K562 (cell line): Measurements from ENCODE around the gene NMT1. TPM values are rescaled to one million over a fixed set of nuclear protein-coding genes. Genes with fewer than 3 reads are reported as not detected.

Experiments used
- ATF6 ChIP-seq: sonication (generic); formaldehyde crosslinking; IDR thresholded peaks from 2 replicates; pipeline ENCODE4 v1.4.0; 2020; ENCODE audit warnings: mild to moderate bottlenecking, missing genetic modification reagents
- CTBP1 ChIP-seq: fragments of 450-650 bp; IDR thresholded peaks from 2 replicates; pipeline ENCODE4 v1.6.1; 2016; ENCODE audit warnings: borderline replicate concordance
- ETV6 ChIP-seq, 3 experiments: fragments of 150-350 bp in 1 of 3; sonication (generic) in 1 of 3; formaldehyde crosslinking in 1 of 3; IDR thresholded peaks; 2 replicates each; pipeline versions ENCODE4 v1.6.1 to v1.8.0; 2014 to 2022; ENCODE audit warnings: borderline replicate concordance in 2 of 3, low read depth in 2 of 3, antibody characterized with exemption in 1 of 3, low read length in 1 of 3, mild to moderate bottlenecking in 1 of 3, missing genetic modification reagents in 1 of 3
- HDAC1 ChIP-seq, 2 experiments: fragments of 450-650 bp; IDR thresholded peaks; 2 replicates each; pipeline ENCODE4 v1.6.1; 2016 to 2017; ENCODE audit warnings: inconsistent platforms in 1 of 2, mild to moderate bottlenecking in 1 of 2, moderate library complexity in 1 of 2
- HMGN3 ChIP-seq: IDR thresholded peaks from 2 replicates; pipeline ENCODE4 v1.6.1; 2011; ENCODE audit warnings: borderline replicate concordance, low read depth, mild to moderate bottlenecking, mixed read lengths, low read length; ENCODE audit not compliant: insufficient read length; ENCODE audit errors: extremely low read depth
- KDM1A ChIP-seq, 2 experiments: fragments of 450-650 bp; IDR thresholded peaks; 2 replicates each; pipeline ENCODE4 v1.6.1; 2016; ENCODE audit warnings: mild to moderate bottlenecking in 2 of 2
- KDM4B ChIP-seq, 2 experiments: fragments of 450-650 bp in 1 of 2; sonication (generic) in 1 of 2; IDR thresholded peaks; 2 replicates each; pipeline ENCODE4 v1.6.1; 2016 to 2017; ENCODE audit warnings: borderline replicate concordance in 2 of 2, antibody characterized with exemption in 1 of 2, low read depth in 1 of 2, mild to moderate bottlenecking in 1 of 2
- KLF13 ChIP-seq: fragments of 450-650 bp; IDR thresholded peaks from 2 replicates; pipeline ENCODE4 v1.6.1; 2016; ENCODE audit warnings: missing genetic modification characterization, low read depth, mild to moderate bottlenecking, missing compliant biosample characterization, moderate library complexity, borderline replicate concordance
- SMARCC2 ChIP-seq: fragments of 450-650 bp; IDR thresholded peaks from 2 replicates; pipeline ENCODE4 v1.6.1; 2017; ENCODE audit warnings: antibody characterized with exemption, moderate library complexity, mild to moderate bottlenecking, low read depth
- TCF7 ChIP-seq: sonication (generic); IDR thresholded peaks from 2 replicates; pipeline ENCODE4 v1.6.1; 2016; ENCODE audit warnings: antibody characterized with exemption, borderline replicate concordance
- THRB ChIP-seq: fragments of 450-650 bp; formaldehyde crosslinking; conservative IDR thresholded peaks from 2 replicates; pipeline ENCODE4 v1.4.0; 2022; ENCODE audit warnings: mild to moderate bottlenecking, missing genetic modification characterization
- TSC22D4 ChIP-seq: fragments of 450-650 bp; IDR thresholded peaks from 2 replicates; pipeline ENCODE4 v1.6.1; 2016; ENCODE audit warnings: missing genetic modification characterization, missing biosample characterization, control low read depth
- ZC3H4 ChIP-seq: sonication (generic); formaldehyde crosslinking; IDR thresholded peaks from 2 replicates; pipeline ENCODE4 v1.9.0; 2021; ENCODE audit warnings: missing genetic modification reagents, borderline replicate concordance
- ZNF282 ChIP-seq: sonication (generic); formaldehyde crosslinking; IDR thresholded peaks from 2 replicates; pipeline ENCODE4 v1.8.1; 2023; ENCODE audit warnings: missing genetic modification reagents
- ZNF324 ChIP-seq: fragments of 250-450 bp; sonication (Bioruptor Pico); IDR thresholded peaks from 2 replicates; pipeline ENCODE4 v1.4.0; 2020; ENCODE audit warnings: mild to moderate bottlenecking
- ZNF507 ChIP-seq: conservative IDR thresholded peaks from 2 replicates; pipeline ENCODE4 v1.6.1; 2017; ENCODE audit warnings: missing genetic modification characterization, missing compliant biosample characterization
- polyA plus RNA-seq, 8 experiments: library from polyadenylated mRNA; depleted of rRNA in 4 of 8; stranded (reverse) in 5 of 8; unstranded in 3 of 8; fragments of >200 nt; fragmentation: Nextera tagmentation in 2 of 8; fragmentation: Illumina TruSeq in 1 of 8; extraction: Ambion mirVana in 2 of 8; extraction: Trizol in 1 of 8; gene quantifications; 2 replicates each; pipeline versions ENCODE4 v1.2.1 to v1.2.3, GENCODE V29; 2011 to 2014; ENCODE audit warnings: inconsistent platforms in 1 of 8, missing spikeins in 1 of 8
- total RNA-seq, 7 experiments: library from RNA; depleted of rRNA in 6 of 7; stranded (reverse); fragments of >200 nt in 6 of 7; fragmentation: Illumina TruSeq in 2 of 7; extraction: Trizol in 2 of 7; gene quantifications; 2 replicates each; pipeline versions ENCODE4 v1.2.1 to v1.2.3, GENCODE V29; 2011 to 2021; ENCODE audit warnings: low replicate concordance in 1 of 7
- TF ChIP-seq, protein P1 (sequence below): sonication (generic); formaldehyde crosslinking; IDR thresholded peaks from 2 replicates; pipeline ENCODE4 v1.8.0; 2022; ENCODE audit warnings: mild to moderate bottlenecking, low read depth, missing genetic modification reagents
- TF ChIP-seq, protein P2 (sequence below): sonication (generic); formaldehyde crosslinking; IDR thresholded peaks from 2 replicates; pipeline ENCODE4 v1.8.1; 2023; ENCODE audit warnings: mild to moderate bottlenecking, missing genetic modification reagents
- TF ChIP-seq, protein P3 (sequence below): fragments of 450-650 bp; IDR thresholded peaks from 2 replicates; pipeline ENCODE4 v1.7.0; 2016; ENCODE audit warnings: borderline replicate concordance

NMT1 gene
- total and polyA plus RNA-seq, 9 of the 15 experiments (the other 6 are each of a cell fraction or from before 2014, with no cell fraction given): 86.7 to 569 (median 213) TPM

DNA sequence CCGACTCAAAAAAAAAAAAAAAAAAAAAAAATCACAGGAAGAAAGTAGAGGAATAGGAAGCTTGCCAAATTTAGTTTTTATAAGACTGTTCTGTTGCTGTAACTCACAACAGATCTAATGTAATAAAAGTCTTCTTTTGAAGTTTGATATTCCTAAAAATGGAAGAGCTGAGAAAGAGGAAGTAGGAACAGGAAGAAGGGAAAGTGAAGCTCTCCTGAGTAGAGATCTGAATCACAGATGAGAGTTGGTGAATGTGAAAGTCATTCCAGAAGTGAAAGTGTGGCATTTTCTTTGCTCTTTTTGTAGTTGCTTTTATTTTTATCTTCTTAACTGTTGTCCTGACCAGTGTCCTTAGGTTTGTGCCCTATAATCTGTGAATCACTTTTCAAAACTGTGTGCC lies 2.1 kb downstream of the NMT1 start (continued):
- TF ChIP-seq KLF13 (tag): no peak
- TF ChIP-seq ZNF324 (CRISPR knock-in tag): no peak
- no peak; the same call in 1 of the 2 replicates for TF ChIP-seq SMARCC2
- TF ChIP-seq TCF7: no peak
- TF ChIP-seq, protein P1, sequence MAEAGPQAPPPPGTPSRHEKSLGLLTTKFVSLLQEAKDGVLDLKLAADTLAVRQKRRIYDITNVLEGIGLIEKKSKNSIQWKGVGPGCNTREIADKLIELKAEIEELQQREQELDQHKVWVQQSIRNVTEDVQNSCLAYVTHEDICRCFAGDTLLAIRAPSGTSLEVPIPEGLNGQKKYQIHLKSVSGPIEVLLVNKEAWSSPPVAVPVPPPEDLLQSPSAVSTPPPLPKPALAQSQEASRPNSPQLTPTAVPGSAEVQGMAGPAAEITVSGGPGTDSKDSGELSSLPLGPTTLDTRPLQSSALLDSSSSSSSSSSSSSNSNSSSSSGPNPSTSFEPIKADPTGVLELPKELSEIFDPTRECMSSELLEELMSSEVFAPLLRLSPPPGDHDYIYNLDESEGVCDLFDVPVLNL: no peak
- TF ChIP-seq, protein P2, sequence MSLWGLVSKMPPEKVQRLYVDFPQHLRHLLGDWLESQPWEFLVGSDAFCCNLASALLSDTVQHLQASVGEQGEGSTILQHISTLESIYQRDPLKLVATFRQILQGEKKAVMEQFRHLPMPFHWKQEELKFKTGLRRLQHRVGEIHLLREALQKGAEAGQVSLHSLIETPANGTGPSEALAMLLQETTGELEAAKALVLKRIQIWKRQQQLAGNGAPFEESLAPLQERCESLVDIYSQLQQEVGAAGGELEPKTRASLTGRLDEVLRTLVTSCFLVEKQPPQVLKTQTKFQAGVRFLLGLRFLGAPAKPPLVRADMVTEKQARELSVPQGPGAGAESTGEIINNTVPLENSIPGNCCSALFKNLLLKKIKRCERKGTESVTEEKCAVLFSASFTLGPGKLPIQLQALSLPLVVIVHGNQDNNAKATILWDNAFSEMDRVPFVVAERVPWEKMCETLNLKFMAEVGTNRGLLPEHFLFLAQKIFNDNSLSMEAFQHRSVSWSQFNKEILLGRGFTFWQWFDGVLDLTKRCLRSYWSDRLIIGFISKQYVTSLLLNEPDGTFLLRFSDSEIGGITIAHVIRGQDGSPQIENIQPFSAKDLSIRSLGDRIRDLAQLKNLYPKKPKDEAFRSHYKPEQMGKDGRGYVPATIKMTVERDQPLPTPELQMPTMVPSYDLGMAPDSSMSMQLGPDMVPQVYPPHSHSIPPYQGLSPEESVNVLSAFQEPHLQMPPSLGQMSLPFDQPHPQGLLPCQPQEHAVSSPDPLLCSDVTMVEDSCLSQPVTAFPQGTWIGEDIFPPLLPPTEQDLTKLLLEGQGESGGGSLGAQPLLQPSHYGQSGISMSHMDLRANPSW: no peak
- no peak for TF ChIP-seq KDM4B (IDR thresholded peaks at IDR 0.05; ENCODE audit: borderline replicate concordance in 2 of 2, low read depth in 1 of 2)
- TF ChIP-seq ZC3H4: no peak
- no peak for TF ChIP-seq THRB
- TF ChIP-seq ZNF282 (CRISPR knock-in tag): no peak
- no peak for TF ChIP-seq ETV6 (IDR thresholded peaks at IDR 0.05; ENCODE audit: borderline replicate concordance in 1 of 2, low read depth in 2 of 2, low read length in 1 of 2)
- TF ChIP-seq ETV6 (CRISPR knock-in tag; IDR thresholded peaks at IDR 0.05; ENCODE audit: borderline replicate concordance): no peak
- TF ChIP-seq CTBP1: no peak
- TF ChIP-seq, protein P3, sequence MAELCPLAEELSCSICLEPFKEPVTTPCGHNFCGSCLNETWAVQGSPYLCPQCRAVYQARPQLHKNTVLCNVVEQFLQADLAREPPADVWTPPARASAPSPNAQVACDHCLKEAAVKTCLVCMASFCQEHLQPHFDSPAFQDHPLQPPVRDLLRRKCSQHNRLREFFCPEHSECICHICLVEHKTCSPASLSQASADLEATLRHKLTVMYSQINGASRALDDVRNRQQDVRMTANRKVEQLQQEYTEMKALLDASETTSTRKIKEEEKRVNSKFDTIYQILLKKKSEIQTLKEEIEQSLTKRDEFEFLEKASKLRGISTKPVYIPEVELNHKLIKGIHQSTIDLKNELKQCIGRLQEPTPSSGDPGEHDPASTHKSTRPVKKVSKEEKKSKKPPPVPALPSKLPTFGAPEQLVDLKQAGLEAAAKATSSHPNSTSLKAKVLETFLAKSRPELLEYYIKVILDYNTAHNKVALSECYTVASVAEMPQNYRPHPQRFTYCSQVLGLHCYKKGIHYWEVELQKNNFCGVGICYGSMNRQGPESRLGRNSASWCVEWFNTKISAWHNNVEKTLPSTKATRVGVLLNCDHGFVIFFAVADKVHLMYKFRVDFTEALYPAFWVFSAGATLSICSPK: no peak
- no peak for TF ChIP-seq HDAC1 (IDR thresholded peaks at IDR 0.05)
- no peak for TF ChIP-seq ATF6
- no peak for TF ChIP-seq ZNF507 (tag)
- no peak for TF ChIP-seq HMGN3
- no peak for TF ChIP-seq TSC22D4 (tag)
- TF ChIP-seq KDM1A (IDR thresholded peaks at IDR 0.05): no peak
